Measurements from ENCODE around the gene AMBRA1. TPM values are rescaled to one million over a fixed set of nuclear protein-coding genes. Genes with fewer than 3 reads are reported as not detected.

AMBRA1 gene
- total RNA-seq, 4 donors from 2014 or later: 20.2 to 31.3 (median 25.9) TPM

- no peaks in the 10 kb centered on the region for H3K27me3 ChIP-seq
- H3K4me3 ChIP-seq: peak overlapping the region in 3 of 4 donors; percentile 36 to 59 (median 37)
- peaks cover 41 to 69% (median 47%) of the 10 kb centered on the region in 3 donors for H3K4me1 ChIP-seq
- 64% methylated on average over 4 of the region's 20 CpGs; no CpG with 5 or more reads in 1 of the 2 donors for WGBS, 2 donors
- intact Hi-C loops (cut with DNase I): no loop called here
- H3K27ac ChIP-seq: peak overlapping the region; percentile 69 to 85 (median 84)
- peaks cover 0 to 21% (median 0%) of the 10 kb centered on the region in 3 donors for H3K36me3 ChIP-seq
- no peak for DNase-seq
- H3K9me3 ChIP-seq: no peaks in the 10 kb centered on the region
- TF ChIP-seq CTCF (IDR thresholded peaks at IDR 0.05): no peak
- TF ChIP-seq POLR2A (IDR thresholded peaks at IDR 0.05): no peak
Observed at GRCh38 chr11:46362156-46363030, 231.4 kb downstream of the AMBRA1 start.

GRCh38 chr11:46361283-46362155 is 232.3 kb downstream of the AMBRA1 start:
- H3K4me3 ChIP-seq: peak overlapping the region; percentile 0 to 59 (median 36)
- 12 to 59% methylated on average over 8 to 14 of the region's 26 CpGs for WGBS, 2 donors
- H3K4me1 ChIP-seq: peaks cover 49 to 69% (median 50%) of the 10 kb centered on the region in 3 donors

GRCh38 chr11:46360878-46361277 is 232.9 kb downstream of the AMBRA1 start:
- peaks cover 49 to 73% (median 53%) of the 10 kb centered on the region in 3 donors for H3K4me1 ChIP-seq
- no peak for TF ChIP-seq POLR2A (IDR thresholded peaks at IDR 0.05)
- TF ChIP-seq CTCF (IDR thresholded peaks at IDR 0.05): no peak
- H3K4me3 ChIP-seq: peak overlapping the region; percentile 0 to 59 (median 36)
- H3K9me3 ChIP-seq: no peaks in the 10 kb centered on the region
- 46% methylated on average over 5 of the region's 7 CpGs; no CpG with 5 or more reads in 1 of the 2 donors for WGBS, 2 donors
- peak overlapping the region; percentile 69 to 85 (median 84) for H3K27ac ChIP-seq
- no peaks in the 10 kb centered on the region for H3K27me3 ChIP-seq
- no peak for DNase-seq
- intact Hi-C loops (cut with DNase I): no loop called here
- H3K36me3 ChIP-seq: peaks cover 0 to 11% (median 0%) of the 10 kb centered on the region in 3 donors

More at GRCh38 chr11:46361283-46362155, 232.3 kb downstream of the AMBRA1 start:
- Histone ChIP-seq H3K9me3 (no peaks in the 10 kb centered on the region), H3K27ac (peak overlapping the region; percentile 69 to 85 (median 84)), H3K27me3 (no peaks in the 10 kb centered on the region), H3K36me3 (peaks cover 0 to 14% (median 0%) of the 10 kb centered on the region in 3 donors)
- no peak for DNase-seq
- TF ChIP-seq POLR2A (IDR thresholded peaks at IDR 0.05) (peak in 1 of 4 donors; percentile 13), CTCF (IDR thresholded peaks at IDR 0.05) (no peak)
- intact Hi-C loops (cut with DNase I): no loop called here

GRCh38 chr11:46359953-46360352 is 233.9 kb downstream of the AMBRA1 start:
- TF ChIP-seq POLR2A (IDR thresholded peaks at IDR 0.05) (no peak), CTCF (IDR thresholded peaks at IDR 0.05) (no peak)
- DNase-seq: no peak
- Histone ChIP-seq H3K27ac (peak overlapping the region in 1 of 4 donors; percentile 85), H3K4me1 (peaks cover 49 to 80% (median 53%) of the 10 kb centered on the region in 3 donors), H3K27me3 (no peaks in the 10 kb centered on the region), H3K36me3 (peaks cover 0 to 11% (median 0%) of the 10 kb centered on the region in 3 donors), H3K4me3 (no peak overlapping the region), H3K9me3 (no peaks in the 10 kb centered on the region)
- intact Hi-C loops (cut with DNase I): no loop called here
- WGBS, 2 donors: 64 to 67% methylated on average over 1 of the region's 1 CpG
